GM06990 (cell line): ENCODE results near the gene PPIAL4G.
"Not testable (repeated sequence)": the region's sequence is repeated elsewhere in the genome, so short reads cannot be mapped to it uniquely, and the experiment has no call there.

Experiments
- DNase-seq: peaks from one replicate; pipeline ENCODE4 v3.0.0-alpha.2; 2011; ENCODE audit not compliant: insufficient read length; ENCODE audit errors: extremely low read depth
- H3K27me3 ChIP-seq: replicated peaks from 2 replicates; pipeline ENCODE4 v1.6.0; 2011; ENCODE audit warnings: low read length; ENCODE audit not compliant: control insufficient read depth, insufficient read depth
- H3K36me3 ChIP-seq: 2 replicates; pipeline ENCODE4 v1.5.1; 2011; ENCODE audit warnings: low read length; ENCODE audit not compliant: control insufficient read depth, insufficient read depth
- H3K4me3 ChIP-seq: replicated peaks from 2 replicates; pipeline ENCODE4 v1.5.1; 2011; ENCODE audit warnings: low read depth, mild to moderate bottlenecking, control low read depth, low read length
- CTCF ChIP-seq: IDR thresholded peaks from 2 replicates; pipeline ENCODE4 v1.5.1; 2011; ENCODE audit warnings: low read length, control low read depth, mild to moderate bottlenecking, inconsistent platforms; ENCODE audit not compliant: insufficient read depth, poor library complexity, severe bottlenecking

PPIAL4G gene

DNA sequence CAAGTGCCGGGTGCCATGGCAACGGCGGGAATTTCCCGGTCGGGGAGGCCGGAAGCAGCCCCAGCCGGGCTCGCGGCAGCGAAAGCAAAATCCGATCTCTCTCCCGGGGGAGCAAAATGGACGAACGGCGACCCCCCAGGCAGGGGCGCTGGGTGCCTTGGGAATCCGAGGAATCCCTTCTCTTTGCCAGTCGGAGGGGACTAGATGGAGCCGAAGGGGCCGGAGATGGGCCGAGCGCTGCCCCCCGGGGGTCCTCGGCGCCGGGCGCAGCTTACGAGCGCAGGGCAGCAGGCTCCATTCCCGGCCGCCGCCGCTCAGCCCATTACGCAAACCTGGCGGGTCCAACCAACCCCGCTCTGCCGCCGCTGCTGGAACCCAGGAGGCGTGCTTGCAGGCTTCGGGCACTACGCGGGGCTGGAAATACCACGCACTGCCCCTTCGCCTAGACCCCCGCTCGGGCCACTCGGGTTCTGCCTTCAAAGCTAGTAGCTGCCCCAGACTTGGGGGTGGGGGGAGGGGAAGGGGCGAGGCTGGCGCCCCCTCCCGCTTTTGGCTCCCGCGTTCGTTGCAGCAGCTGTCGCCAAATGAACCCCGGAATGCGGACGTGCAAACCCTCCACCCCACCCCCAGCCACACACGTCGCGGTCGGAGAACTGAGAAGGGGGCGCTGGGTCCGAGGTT is 24.1 kb downstream of the PPIAL4G start:
- H3K4me3 ChIP-seq, result peak overlapping the region; percentile 70
- H3K36me3 ChIP-seq, H3K27me3 ChIP-seq: not testable (repeated sequence)
- peak; percentile 64 for DNase-seq

DNA sequence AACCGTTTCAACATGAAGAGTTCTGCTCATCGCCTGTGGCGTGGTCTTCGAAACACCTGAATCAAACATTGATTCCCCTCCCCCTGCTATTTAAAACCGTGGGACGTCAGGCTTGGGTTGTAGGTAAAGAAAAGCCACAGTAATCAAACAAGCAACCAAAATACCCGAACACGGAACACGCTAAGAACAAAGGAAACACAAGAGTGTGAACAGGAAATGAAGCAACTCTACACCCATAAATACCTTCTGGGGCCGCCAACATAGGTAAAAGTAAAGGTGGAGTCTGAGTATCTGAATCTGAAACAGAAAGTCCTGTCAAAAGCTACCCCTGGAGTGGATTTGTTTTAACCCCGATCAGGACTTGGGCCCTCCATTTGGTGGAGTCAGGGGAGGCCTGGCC is 24.7 kb downstream of the PPIAL4G start:
- H3K4me3 ChIP-seq, result peak overlapping the region; percentile 27; the same call in 1 of the 2 replicates
- H3K36me3 ChIP-seq, H3K27me3 ChIP-seq, DNase-seq: not testable (repeated sequence)

GRCh38 chr1:148452845-148453244 is 30.3 kb downstream of the PPIAL4G start:
- not testable (repeated sequence) for H3K36me3 ChIP-seq, H3K4me3 ChIP-seq, H3K27me3 ChIP-seq, DNase-seq

DNA sequence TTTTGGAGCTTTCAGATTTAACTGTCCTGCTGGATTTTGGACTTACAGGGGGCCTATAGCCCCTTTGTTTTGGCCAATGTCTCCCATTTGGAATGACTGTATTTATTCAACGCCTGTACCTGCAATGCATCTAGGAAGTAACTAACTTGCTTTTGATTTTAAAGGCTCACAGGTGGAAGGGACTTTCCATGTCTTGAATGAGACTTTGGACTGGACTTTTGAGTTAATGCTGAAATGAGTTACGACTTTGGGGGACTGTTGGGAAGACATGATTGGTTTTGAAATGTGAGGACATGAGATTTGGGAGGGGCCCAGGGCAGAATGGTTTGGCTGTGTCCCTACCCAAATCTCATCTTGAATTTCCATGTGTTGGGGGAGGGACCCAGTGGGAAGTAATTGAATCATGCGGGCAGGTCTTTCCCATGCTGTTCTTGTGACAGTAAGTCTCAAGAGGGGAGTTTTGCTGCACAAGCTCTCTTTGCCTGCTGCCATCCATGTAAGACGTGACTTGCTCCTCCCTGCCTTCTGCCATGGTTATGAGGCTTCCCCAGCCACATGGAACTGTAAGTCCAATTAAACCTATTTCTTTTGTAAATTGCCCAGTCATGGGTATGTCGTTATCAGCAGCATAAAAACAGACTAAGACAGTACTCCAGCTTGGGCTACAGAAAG is 43.3 kb downstream of the PPIAL4G start:
- not testable (repeated sequence) for H3K4me3 ChIP-seq, DNase-seq, H3K27me3 ChIP-seq, H3K36me3 ChIP-seq

DNA sequence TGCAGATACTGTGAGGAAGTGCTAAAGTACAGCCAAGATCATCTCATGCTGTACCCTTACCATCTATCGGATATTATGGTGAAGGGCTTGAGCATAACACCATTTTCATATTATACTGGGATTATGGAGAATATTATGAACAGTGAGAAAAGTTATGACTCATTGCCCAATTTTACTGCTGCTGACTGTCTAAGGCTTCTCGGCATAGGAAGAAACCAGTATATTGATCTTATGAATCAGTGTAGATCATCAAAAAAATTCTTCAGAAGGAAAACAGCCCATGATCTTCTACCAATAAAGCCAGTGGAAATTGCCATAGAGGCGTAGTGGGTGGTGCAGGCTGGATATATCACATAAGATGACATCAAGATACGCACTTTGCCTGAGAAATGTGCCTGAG is 47.7 kb downstream of the PPIAL4G start:
- TF ChIP-seq CTCF, result no peak
- no peaks in the 10 kb centered on the region for H3K36me3 ChIP-seq
- no peak overlapping the region for H3K4me3 ChIP-seq
- no peak for DNase-seq
- H3K27me3 ChIP-seq, result no peaks in the 10 kb centered on the region

DNA sequence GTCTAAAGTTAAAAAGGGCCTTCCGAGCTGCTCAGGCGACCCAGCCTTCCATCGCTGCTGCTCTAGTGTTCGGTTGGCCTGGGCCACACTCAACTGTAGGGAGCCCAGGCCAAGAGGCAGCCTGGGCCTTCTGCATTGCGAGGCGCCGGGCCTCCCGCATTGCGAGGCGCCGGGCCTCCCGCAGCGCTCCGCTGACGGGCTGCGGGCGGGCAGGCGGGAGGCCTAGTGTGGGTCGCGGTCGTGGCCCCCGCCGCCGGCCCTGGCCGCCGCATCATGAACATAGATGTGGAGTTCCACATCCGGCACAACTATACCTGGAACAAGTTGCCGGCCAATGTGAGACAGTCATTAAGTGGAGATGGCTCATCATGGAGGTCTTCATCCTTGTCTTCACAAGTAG is 48.3 kb downstream of the PPIAL4G start:
- Histone ChIP-seq H3K4me3 (no peak overlapping the region), H3K36me3 (no peaks in the 10 kb centered on the region), H3K27me3 (no peaks in the 10 kb centered on the region)
- no peak for DNase-seq
- TF ChIP-seq CTCF, result no peak

DNA sequence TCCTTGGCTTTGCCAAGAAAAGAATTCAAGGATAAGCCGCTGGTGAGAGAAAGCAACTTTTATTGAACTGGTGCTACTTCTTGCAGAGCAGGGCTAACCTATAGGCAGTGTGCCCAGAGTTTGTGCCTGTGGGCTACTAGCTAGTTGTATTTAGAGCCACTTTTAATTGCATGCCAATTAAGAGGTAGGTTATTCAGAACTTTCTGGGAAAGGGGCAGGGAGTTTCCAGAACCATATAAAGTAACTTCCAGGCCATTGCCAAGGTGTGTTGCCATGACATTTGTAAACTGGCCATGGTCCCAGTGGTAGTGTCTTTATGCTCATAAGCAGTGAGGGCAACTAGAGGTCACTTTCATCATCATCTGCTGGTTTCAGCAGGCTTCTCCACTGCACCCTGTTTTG is 50.2 kb downstream of the PPIAL4G start:
- not testable (repeated sequence) for H3K4me3 ChIP-seq, H3K27me3 ChIP-seq, H3K36me3 ChIP-seq, DNase-seq
